Common myeloid progenitor, CD34-positive (primary cell): ENCODE results near the gene SLC25A45.

ENCODE experiments used
- CTCF ChIA-PET: fragments of 350-600 bp; sonication (Branson Sonifier 250); formaldehyde crosslinking; loops from one replicate; lab custom pipeline; 2021; ENCODE audit warnings: antibody characterized with exemption; lab: Charles Lee
- POLR2A ChIA-PET: fragments of 350-600 bp; sonication (Branson Sonifier 250); formaldehyde crosslinking; loops from one replicate; lab custom pipeline; 2021; ENCODE audit warnings: antibody characterized with exemption; lab: Charles Lee
- DNase-seq, 3 donors: peaks; one replicate each; pipeline versions ENCODE4 v3.0.0 to v3.0.0-alpha.2; 2013
- H3K27ac ChIP-seq, 2 experiments: 1 replicate in 1 of 2; 2 replicates in 1 of 2; pipeline ENCODE4 v1.7.0; 2013; ENCODE audit warnings: inconsistent platforms in 2 of 2, low read length in 2 of 2, mild to moderate bottlenecking in 2 of 2, low read depth in 1 of 2, moderate library complexity in 1 of 2; ENCODE audit not compliant: severe bottlenecking in 2 of 2, insufficient read depth in 1 of 2, poor library complexity in 1 of 2
- H3K27me3 ChIP-seq, 5 experiments: replicated peaks in 2 of 5; 1 replicate in 3 of 5; 2 replicates in 2 of 5; pipeline versions ENCODE4 v1.6.1 to v1.7.0; 2013; ENCODE audit warnings: low read length in 4 of 5, mild to moderate bottlenecking in 2 of 5, moderate library complexity in 2 of 5, inconsistent platforms in 1 of 5; ENCODE audit not compliant: insufficient read depth in 5 of 5, control insufficient read depth in 4 of 5
- H3K36me3 ChIP-seq, 4 experiments: 1 replicate in 2 of 4; 2 replicates in 2 of 4; pipeline versions ENCODE4 v1.6.1 to v1.7.0; 2013; ENCODE audit warnings: low read length in 3 of 4, control low read depth in 1 of 4, mild to moderate bottlenecking in 1 of 4; ENCODE audit not compliant: control insufficient read depth in 4 of 4, insufficient read depth in 4 of 4
- H3K4me1 ChIP-seq, 4 experiments: 1 replicate in 3 of 4; 2 replicates in 1 of 4; pipeline versions ENCODE4 v1.6.1 to v1.7.1; 2013; ENCODE audit warnings: low read length in 3 of 4, mild to moderate bottlenecking in 3 of 4, control low read depth in 1 of 4, inconsistent platforms in 1 of 4, moderate library complexity in 1 of 4; ENCODE audit not compliant: control insufficient read depth in 4 of 4, insufficient read depth in 4 of 4; ENCODE audit errors: control extremely low read depth in 1 of 4
- H3K4me3 ChIP-seq, 7 experiments: 1 replicate in 4 of 7; 2 replicates in 3 of 7; pipeline versions ENCODE4 v1.5.1 to v1.7.0; 2013; ENCODE audit warnings: mild to moderate bottlenecking in 7 of 7, low read length in 6 of 7, moderate library complexity in 6 of 7, inconsistent platforms in 2 of 7, low read depth in 2 of 7, control low read depth in 1 of 7; ENCODE audit not compliant: insufficient read depth in 4 of 7, control insufficient read depth in 1 of 7; ENCODE audit errors: extremely low read depth in 1 of 7
- H3K9me3 ChIP-seq, 5 experiments: 1 replicate in 4 of 5; 2 replicates in 1 of 5; pipeline versions ENCODE4 v1.6.1 to v1.7.1; 2013; ENCODE audit warnings: low read length in 4 of 5, mild to moderate bottlenecking in 2 of 5, inconsistent platforms in 1 of 5, low read depth in 1 of 5, moderate library complexity in 1 of 5; ENCODE audit not compliant: control insufficient read depth in 4 of 5, insufficient read depth in 2 of 5; ENCODE audit errors: control extremely low read depth in 1 of 5
- WGBS: methylation state at CpG from one replicate; pipeline ENCODE4 v1.1.5; 2013; ENCODE audit not compliant: insufficient coverage; 5-methylcytosine and 5-hydroxymethylcytosine counted together

Gene SLC25A45

DNA sequence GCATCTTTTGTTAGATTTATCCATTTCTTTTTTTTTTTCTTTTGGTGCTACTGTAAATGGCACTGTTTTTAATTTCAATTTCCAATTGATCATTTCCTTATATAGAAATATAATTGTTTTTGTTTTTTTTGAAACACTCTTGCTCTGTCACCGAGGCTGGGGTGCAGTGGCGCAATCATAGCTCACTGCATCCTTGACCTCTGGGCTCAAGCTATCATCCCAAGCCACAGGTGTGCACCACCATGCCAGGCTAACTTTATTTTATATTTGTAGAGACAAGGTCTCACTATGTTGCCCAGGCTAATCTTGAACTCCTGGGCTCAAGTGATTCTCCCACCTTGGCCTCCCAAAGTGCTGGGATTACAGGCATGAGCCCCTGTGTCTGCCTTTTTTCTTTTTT lies 20.3 kb upstream of the SLC25A45 start:
- H3K4me1 ChIP-seq = peaks cover 2 to 36% (median 34%) of the 10 kb centered on the region in 4 experiments
- DNase-seq = no peak
- POLR2A ChIA-PET = interaction anchor here (1.0 to 5.8 kb wide), 5 partner anchors 17 to 106 kb away, joined by 4 to 55 read pairs (median 4); partner anchors contain the start of gene NEAT1
- peaks cover 0 to 49% (median 34%) of the 10 kb centered on the region in 4 experiments for H3K36me3 ChIP-seq
- WGBS = 83% methylated on average over 2 of the region's 2 CpGs
- H3K9me3 ChIP-seq = no peaks in the 10 kb centered on the region
- peak overlapping the region in 1 of 2 experiments; percentile 83 for H3K27ac ChIP-seq
- no peak overlapping the region for H3K4me3 ChIP-seq
- CTCF ChIA-PET = interaction anchor here (0.8 to 9.7 kb wide), 6 partner anchors 13 to 191 kb away, joined by 3 to 77 read pairs (median 4); partner anchors contain the start of gene FRMD8
- H3K27me3 ChIP-seq = no peaks in the 10 kb centered on the region

DNA sequence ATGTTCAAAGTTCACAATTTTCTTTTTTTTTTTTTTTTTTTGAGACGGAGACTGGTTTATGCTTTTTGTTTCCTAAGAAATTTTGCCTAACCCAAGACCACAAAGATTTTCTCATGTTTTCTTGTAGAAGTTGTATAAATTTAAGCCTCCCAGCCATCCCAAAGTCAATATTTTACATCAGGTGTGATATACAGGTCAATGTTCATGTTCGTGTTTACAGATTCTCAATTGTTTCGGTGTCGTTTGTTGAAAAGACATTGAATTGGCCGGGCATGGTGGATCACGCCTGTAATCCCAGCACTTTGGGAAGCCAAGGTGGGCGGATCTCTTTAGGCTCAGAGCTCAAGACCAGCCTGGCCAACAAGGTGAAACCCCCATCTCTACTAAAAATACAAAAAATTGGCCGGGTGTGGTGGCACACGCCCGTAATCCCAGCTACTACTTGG lies 19.4 kb upstream of the SLC25A45 start:
- POLR2A ChIA-PET = interaction anchor here (5.8 kb wide), 1 partner anchor 22 kb away, joined by 55 read pairs; the partner anchor contains the start of gene NEAT1
- H3K36me3 ChIP-seq = peaks cover 0 to 54% (median 40%) of the 10 kb centered on the region in 4 experiments

DNA sequence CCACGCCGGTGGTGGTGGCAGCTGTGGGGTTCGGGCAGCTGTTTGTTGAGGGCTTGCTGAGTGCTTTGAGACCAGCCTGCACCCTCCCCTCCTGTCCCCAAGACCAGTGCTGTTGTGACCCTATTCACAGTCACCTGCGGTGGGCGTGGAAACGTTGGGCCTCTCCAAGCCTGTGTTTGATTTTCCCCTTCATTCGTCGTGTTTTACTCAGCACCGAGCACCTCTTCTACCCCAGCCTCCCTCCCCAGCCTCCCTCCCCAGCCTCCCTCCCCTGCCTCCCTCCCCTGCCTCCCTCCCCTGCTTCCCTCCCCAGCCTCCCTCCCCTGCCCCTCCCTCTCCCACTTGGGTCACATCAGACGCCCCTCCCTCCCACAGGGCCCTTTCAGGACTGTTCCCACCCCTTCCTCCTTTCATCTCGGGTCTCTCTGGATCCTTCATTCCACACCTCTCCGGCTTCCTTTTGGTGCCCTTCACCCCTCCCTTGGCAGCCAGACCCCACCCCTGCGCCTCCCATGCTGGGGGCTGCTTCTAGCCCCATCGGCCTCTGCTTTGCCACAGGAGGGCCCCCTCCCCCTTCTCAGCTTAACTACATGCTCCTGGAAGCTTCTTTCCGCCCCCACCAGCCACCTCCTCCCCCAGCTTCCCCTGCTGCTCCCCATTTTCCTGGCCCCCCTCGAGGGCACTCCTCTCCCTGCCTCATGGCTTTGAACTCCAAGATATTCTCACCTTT lies 18.8 kb upstream of the SLC25A45 start:
- CTCF ChIA-PET = interaction anchor here (1.2 to 9.7 kb wide), 4 partner anchors 13 to 193 kb away, joined by 3 to 77 read pairs (median 6); no protein-coding TSS in a partner anchor
- POLR2A ChIA-PET = interaction anchor here (0.5 to 5.8 kb wide), 2 partner anchors 14 to 22 kb away, joined by 3 to 55 read pairs; partner anchors contain the start of gene NEAT1
- DNase-seq = peak in 1 of 3 donors; percentile 22
- Histone ChIP-seq H3K27ac (peak overlapping the region; percentile 46 to 58), H3K4me3 (no peak overlapping the region), H3K4me1 (peaks cover 2 to 36% (median 34%) of the 10 kb centered on the region in 4 experiments), H3K36me3 (peaks cover 0 to 54% (median 41%) of the 10 kb centered on the region in 4 experiments), H3K27me3 (no peaks in the 10 kb centered on the region), H3K9me3 (no peaks in the 10 kb centered on the region)
- 70% methylated on average over 11 of the region's 16 CpGs for WGBS

More for the DNA sequence above, 19.4 kb upstream of the SLC25A45 start:
- Histone ChIP-seq H3K27me3 (no peaks in the 10 kb centered on the region), H3K4me3 (no peak overlapping the region), H3K4me1 (peaks cover 2 to 36% (median 34%) of the 10 kb centered on the region in 4 experiments), H3K27ac (peak overlapping the region; percentile 46 to 83), H3K9me3 (no peaks in the 10 kb centered on the region)
- 98% methylated on average over 9 of the region's 10 CpGs for WGBS
- CTCF ChIA-PET = interaction anchor here (0.9 to 9.7 kb wide), 4 partner anchors 14 to 192 kb away, joined by 3 to 77 read pairs (median 6); no protein-coding TSS in a partner anchor
- no peak for DNase-seq

DNA sequence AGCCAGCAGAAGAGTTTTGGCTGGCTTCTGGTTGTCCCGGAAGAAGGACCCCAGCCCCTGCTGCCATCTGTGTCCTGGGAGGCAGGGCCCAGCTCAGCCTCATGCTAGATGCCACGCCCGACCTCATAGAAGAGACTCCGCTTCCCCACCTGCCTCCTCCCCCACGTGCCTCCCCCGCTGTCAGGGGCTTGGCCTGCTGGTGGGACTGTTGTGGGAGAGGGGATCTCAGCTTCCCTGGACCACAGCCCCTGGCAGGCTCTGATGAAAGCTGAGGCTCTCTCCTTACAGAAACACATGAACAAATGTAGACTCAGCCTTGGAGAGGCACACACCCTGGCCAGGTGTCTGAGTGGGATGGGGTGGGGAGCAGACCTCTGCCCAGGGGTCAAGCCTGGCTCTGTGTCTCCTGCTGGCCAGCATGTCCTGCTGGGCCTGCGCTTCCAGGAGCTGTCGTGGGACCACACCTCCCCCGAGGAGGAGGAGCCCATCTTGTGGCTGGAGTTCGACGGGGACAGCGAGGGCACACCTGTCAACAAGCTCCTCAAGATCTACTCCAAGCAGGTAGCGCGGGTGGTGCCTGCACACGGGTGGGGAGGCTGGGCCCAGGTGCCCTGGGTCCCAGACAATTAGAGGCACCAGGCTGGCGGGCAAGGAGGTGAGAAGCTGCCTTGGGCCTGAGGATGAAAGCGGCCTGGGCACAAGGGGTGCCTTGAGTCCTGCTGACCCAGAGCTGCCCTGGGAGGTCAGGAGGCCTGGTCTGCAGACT lies 18.0 kb upstream of the SLC25A45 start:
- Histone ChIP-seq H3K4me3 (no peak overlapping the region), H3K4me1 (peaks cover 2 to 36% (median 34%) of the 10 kb centered on the region in 4 experiments), H3K27ac (no peak overlapping the region), H3K36me3 (peaks cover 0 to 58% (median 43%) of the 10 kb centered on the region in 4 experiments), H3K9me3 (no peaks in the 10 kb centered on the region), H3K27me3 (no peaks in the 10 kb centered on the region)
- POLR2A ChIA-PET = interaction anchor here (0.5 to 5.8 kb wide), 2 partner anchors 13 to 23 kb away, joined by 3 to 55 read pairs; partner anchors contain the start of gene NEAT1
- DNase-seq = no peak
- CTCF ChIA-PET = interaction anchor here (1.2 to 9.7 kb wide), 3 partner anchors 12 to 20 kb away, joined by 3 to 77 read pairs (median 7); no protein-coding TSS in a partner anchor
- 92% methylated on average over 17 of the region's 17 CpGs for WGBS

DNA sequence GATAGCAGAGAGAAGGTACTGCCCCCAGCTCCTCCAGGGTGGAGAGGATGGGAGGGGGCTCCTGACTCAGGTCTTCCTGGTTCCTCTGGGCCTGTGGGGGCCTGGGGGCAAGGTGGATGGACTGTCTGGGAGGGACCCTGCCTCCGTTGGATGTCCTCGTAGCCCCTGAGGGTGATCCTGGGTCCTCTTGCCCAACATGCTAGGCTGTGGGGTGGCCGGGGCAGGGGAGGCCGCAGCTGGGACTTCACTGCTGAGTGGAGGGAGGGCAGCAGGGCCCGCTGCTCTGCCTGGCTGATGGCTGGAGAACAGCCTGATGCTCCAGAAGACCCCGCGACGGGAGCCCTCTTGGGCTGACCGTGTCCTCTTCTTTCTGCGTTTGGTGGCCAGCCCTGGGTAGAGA lies 17.4 kb upstream of the SLC25A45 start:
- H3K36me3 ChIP-seq = peaks cover 0 to 57% (median 41%) of the 10 kb centered on the region in 4 experiments
- whole genome bisulfite sequencing = 96% methylated on average over 8 of the region's 10 CpGs

DNA sequence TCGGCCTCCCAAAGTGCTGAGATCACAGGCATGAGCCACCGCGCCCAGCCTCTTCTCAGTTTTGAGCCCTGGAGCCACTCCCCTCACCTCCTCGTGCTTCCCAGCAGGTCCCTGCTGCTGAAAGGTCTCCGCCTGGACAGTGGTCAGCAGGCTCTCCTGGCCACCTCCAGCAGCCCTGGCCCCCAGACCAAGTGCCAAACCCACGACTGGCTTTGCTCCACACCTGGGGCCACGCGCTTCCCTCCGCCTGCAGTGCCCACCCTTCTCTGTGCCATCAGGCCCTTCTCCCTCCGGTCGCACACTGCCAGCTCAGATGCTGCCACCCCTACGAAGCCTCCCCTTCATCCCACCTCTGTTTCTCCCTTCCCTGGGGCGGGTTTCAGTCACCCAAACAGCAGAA lies 16.8 kb upstream of the SLC25A45 start:
- 100% methylated on average over 10 of the region's 13 CpGs for WGBS
- H3K36me3 ChIP-seq = peaks cover 0 to 60% (median 44%) of the 10 kb centered on the region in 4 experiments
- H3K9me3 ChIP-seq = no peaks in the 10 kb centered on the region
- H3K27me3 ChIP-seq = no peaks in the 10 kb centered on the region
- peaks cover 2 to 26% (median 24%) of the 10 kb centered on the region in 4 experiments for H3K4me1 ChIP-seq
- CTCF ChIA-PET = interaction anchor here (9.7 kb wide), 1 partner anchor 16 kb away, joined by 77 read pairs; no protein-coding TSS in a partner anchor
- POLR2A ChIA-PET = interaction anchor here (0.7 kb wide), 1 partner anchor 101 kb away, joined by 11 read pairs; no protein-coding TSS in a partner anchor
- H3K27ac ChIP-seq = no peak overlapping the region
- no peak for DNase-seq
- no peak overlapping the region for H3K4me3 ChIP-seq

More for the DNA sequence above, 17.4 kb upstream of the SLC25A45 start:
- CTCF ChIA-PET = interaction anchor here (2.2 to 9.7 kb wide), 2 partner anchors 12 to 16 kb away, joined by 7 to 77 read pairs; no protein-coding TSS in a partner anchor
- peaks cover 2 to 32% (median 30%) of the 10 kb centered on the region in 4 experiments for H3K4me1 ChIP-seq
- H3K9me3 ChIP-seq = no peaks in the 10 kb centered on the region
- POLR2A ChIA-PET = no interaction called here
- H3K27me3 ChIP-seq = no peaks in the 10 kb centered on the region
- no peak for DNase-seq
- no peak overlapping the region for H3K4me3 ChIP-seq
- no peak overlapping the region for H3K27ac ChIP-seq
